ENCODE data around the gene DLG3.
"Not testable (repeated sequence)": the region's sequence is repeated elsewhere in the genome, so short reads cannot be mapped to it uniquely, and the experiment has no call there.

DLG3 gene

GRCh38 chrX:70444326-70444945, at the start of gene DLG3:
Gene DLG3, plus strand, starts transcription at chrX:70444835. Its CDS starts 367 bp downstream, at chrX:70445202.
- DNase-seq, result no peak

- DNase-seq, result peak in 1 of 2 experiments; percentile 25
Observed at GRCh38 chrX:70398899-70399298, 45.7 kb upstream of the DLG3 start.

GRCh38 chrX:70400181-70400580, 44.5 kb upstream of the DLG3 start:
- DNase-seq, result not testable (repeated sequence)

DNA sequence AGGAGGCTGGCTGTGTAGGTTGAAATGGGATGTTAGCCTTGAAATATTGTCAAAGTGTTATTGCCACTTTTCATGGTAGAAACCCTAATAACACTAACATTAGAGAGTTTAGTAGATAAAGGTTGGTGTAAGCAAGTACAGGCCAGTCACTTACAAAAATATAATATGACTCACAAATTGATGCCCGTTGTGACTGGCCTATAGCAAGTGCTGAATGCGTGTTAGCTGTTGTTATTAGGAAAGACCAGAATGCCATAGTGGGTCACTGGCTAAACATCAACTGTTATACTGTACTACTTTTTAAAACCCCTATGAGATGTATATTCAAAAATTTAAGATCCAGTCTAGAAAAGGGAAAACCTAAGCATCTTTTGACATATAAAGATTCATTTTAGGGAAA, 41.9 kb upstream of the DLG3 start:
- DNase-seq, result no peak

DNA sequence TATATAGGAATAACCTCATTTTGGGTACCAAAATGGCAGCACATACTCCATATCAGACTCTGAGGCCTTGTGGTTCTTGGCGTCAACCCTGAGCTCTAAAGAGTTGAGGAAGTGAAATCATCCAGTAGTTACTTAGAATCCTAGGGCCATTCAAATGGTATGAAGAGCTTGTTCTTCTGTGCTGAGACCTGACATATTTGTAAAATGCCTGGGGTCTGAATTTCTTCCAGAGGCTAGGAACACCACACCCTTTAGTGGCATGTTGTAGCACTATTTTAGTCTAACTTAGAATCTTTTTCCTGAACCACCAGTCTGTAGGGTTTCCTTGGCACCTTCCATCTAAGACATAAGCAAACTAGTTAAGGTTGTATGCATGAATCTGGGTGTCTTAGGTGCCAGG, 39.6 kb upstream of the DLG3 start:
- DNase-seq, result no peak

- DNase-seq, result no peak
Observed at GRCh38 chrX:70410921-70411320, 33.7 kb upstream of the DLG3 start.

- DNase-seq, result no peak
Observed at GRCh38 chrX:70411475-70411874, 33.2 kb upstream of the DLG3 start.

DNA sequence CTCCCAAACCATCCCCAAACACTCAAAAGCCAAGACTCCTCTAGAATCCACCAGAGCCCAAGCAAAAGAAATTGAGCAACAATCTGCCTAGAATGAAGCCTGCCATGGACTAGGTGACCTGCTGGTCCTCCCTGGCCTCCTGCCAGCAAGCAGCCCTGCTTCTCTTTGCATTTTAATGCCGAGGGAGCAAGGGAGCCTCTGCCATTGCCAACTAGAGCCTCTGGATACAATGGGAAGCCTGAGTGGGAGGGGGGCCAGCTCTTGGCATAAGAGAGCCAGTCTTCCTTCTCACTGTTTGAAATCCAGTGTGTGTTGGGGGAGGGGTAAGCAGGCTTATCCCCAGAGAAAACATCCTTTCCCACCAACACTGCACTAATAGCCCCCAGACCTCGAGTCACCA, 23.0 kb upstream of the DLG3 start:
- DNase-seq, result no peak

- DNase-seq, result no peak
Observed at GRCh38 chrX:70422851-70423341, 21.7 kb upstream of the DLG3 start, which contains the start of gene GDPD2. Gene GDPD2, plus strand, starts transcription at chrX:70423314. Its CDS starts 1,671 bp downstream, at chrX:70424985.

DNA sequence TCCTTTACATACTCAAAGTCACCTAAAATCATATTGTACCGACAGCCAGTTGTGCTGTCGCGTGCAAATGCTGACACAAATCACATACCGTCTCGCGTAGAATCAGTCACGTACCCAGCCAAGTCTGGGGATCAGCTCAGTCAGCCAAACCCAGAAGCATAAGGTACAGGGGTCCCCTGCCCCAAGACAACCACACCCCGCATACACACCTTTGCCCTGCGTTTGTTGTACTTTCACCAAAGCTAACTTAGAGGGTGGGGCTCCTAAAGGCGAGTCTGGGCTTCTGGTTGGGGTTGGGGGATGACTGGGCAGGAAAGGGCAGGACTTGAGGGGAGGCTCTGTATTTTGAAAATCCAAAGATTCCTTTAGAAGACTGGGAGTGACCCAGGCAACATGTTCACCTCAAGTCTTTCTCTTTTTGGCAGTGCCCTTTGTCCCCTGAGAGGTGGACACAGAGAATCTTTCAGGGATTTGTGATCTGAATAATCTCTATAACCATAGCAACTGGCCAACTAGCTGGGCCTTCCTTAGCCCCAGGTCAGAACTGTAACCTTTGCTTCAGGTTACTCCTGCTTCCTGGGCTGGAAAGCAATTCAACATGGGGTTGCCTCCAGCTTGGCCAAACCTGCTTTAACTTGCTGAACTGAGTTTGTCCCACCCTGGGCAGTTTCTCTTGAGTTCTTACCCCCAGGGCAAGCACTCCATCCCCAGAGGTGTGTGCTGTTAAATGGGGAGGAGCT, 20.5 kb upstream of the DLG3 start:
- DNase-seq, result no peak

- no peak for DNase-seq
Observed at GRCh38 chrX:70424801-70425200, 19.8 kb upstream of the DLG3 start.

- no peak for DNase-seq
Observed at GRCh38 chrX:70426286-70427278, 18.1 kb upstream of the DLG3 start.

DNA sequence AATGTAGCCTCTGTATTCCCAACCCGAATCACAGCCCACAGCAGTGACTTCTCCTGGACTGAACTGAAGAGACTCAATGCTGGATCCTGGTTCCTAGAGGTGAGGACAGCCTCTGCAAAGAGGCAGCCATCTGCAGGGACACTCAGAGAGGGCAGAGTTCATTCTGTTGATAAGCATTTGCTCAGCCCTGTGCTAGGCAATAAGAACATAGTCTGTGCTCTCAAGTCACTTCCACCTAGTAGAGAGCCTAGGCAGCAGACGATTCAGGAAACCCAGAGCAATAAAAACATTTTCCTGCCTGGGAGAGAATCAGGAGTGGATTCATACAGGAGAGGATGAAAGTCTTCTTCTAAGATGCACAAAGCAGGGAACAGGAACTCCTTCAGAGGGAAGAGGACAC, 17.3 kb upstream of the DLG3 start:
- DNase-seq, result no peak

GRCh38 chrX:70429759-70430158, 14.9 kb upstream of the DLG3 start:
- DNase-seq, result no peak

- DNase-seq, result no peak
Observed at GRCh38 chrX:70432936-70433847, 11.4 kb upstream of the DLG3 start.

- DNase-seq, result peak; percentile 17 to 21
Observed at GRCh38 chrX:70433848-70434351, 10.7 kb upstream of the DLG3 start.

GRCh38 chrX:70434352-70434866, 10.2 kb upstream of the DLG3 start:
- peak; percentile 28 for DNase-seq

- no peak for DNase-seq
Observed at GRCh38 chrX:70434914-70435586, 9.6 kb upstream of the DLG3 start.

DNA sequence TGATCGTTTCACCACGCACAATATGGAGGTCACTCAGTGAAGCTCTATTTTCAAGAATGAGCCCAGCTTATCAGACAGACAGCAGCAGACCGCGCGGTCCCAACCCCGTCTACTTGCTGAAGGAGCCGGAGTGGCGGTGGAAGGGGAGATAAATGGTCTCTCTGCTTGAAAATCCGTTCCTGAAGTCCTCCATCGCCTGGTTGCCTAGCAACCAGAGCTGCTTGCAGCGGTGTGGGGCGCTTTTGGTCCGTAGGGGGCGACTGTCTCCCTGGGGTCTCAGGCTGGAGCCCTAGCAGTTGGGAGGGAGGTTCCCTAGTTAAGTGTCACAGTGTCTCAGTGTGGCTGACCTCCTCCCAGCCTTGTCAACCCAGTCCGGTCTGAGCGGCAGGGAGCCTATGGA, 8.3 kb upstream of the DLG3 start:
- no peak for DNase-seq

DNA sequence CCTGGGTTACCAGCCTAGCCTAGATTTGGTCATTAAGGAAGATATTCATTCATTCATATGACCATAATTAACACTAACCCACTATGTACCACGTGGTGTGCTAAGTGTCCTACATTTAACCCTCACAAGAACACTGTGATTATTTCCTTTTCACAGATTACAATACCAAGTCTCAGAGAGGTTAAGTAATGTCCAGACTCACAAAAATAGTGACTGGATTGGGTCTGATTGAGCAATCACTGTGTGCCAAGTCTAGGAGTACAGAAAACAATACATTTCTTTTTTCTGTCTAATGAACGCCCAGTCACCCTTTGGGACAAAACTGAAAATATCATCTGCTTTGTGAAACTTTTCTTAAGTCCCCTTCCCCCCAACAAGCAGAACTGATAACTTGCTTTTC, 7.6 kb upstream of the DLG3 start:
- DNase-seq, result no peak

Measured in AML-193 (cell line).